ENCODE data around the gene NCAPG2. TPM values are rescaled to one million over a fixed set of nuclear protein-coding genes. Genes with fewer than 3 reads are reported as not detected.

Gene NCAPG2
- polyA plus RNA-seq, 2 of the 4 experiments (the other 2 are of a cell fraction) = 53.8 to 63.0 TPM

GRCh38 chr7:158737064-158737695, 32.6 kb upstream of the NCAPG2 start (continued):
- TF ChIP-seq MAZ (IDR thresholded peaks at IDR 0.05; ENCODE audit: borderline replicate concordance, low read depth, low read length) (no peak), CHD2 (IDR thresholded peaks at IDR 0.05; ENCODE audit: low read length, partially characterized antibody) (no peak)

GRCh38 chr7:158735935-158736334, 31.3 kb upstream of the NCAPG2 start:
- WGBS (ENCODE audit: missing lambda C conversion rate) = 87% methylated on average over 9 of the region's 12 CpGs
- DNase-seq (ENCODE audit: low read depth in 1 of 2, low spot score in 1 of 2) (no peak), ATAC-seq (no peak), FAIRE-seq (no peak)
- Histone ChIP-seq H3K4me3 (no peak overlapping the region), H3K9me3 (no peaks in the 10 kb centered on the region), H3K4me1 (peaks cover 14% of the 10 kb centered on the region), H3K27ac (no peak overlapping the region), H3K4me2 (no peak overlapping the region)
- CTCF ChIA-PET = interaction anchor here (0.5 to 1.5 kb wide), 4 partner anchors 9 to 117 kb away, joined by 3 to 4 read pairs (median 3); no protein-coding TSS in a partner anchor
- POLR2A ChIA-PET = no interaction called here
- TF ChIP-seq EP300 (IDR thresholded peaks at IDR 0.05) = no peak
- no peak for TF ChIP-seq RFX5 (IDR thresholded peaks at IDR 0.05)
- TF ChIP-seq RCOR1 (IDR thresholded peaks at IDR 0.05; ENCODE audit: low read depth, low read length) = no peak
- no peak for TF ChIP-seq HEYL (CRISPR knock-in tag; IDR thresholded peaks at IDR 0.05)
- TF ChIP-seq ESRRA (IDR thresholded peaks at IDR 0.05; ENCODE audit: borderline replicate concordance, low read length) = no peak
- no peak for TF ChIP-seq HDAC2 (IDR thresholded peaks at IDR 0.05)
- TF ChIP-seq ATOH8 (CRISPR knock-in tag; IDR thresholded peaks at IDR 0.05; ENCODE audit: low read depth) = no peak
- no peak for TF ChIP-seq JUN (IDR thresholded peaks at IDR 0.05)
- TF ChIP-seq POLR2A (IDR thresholded peaks at IDR 0.05; ENCODE audit: low read length) = no peak
- TF ChIP-seq CTCF (IDR thresholded peaks at IDR 0.05) = no peak
- TF ChIP-seq E2F6 (IDR thresholded peaks at IDR 0.05; ENCODE audit: borderline replicate concordance, low read depth) = no peak
- TF ChIP-seq ZSCAN20 (CRISPR knock-in tag; IDR thresholded peaks at IDR 0.05) = no peak
- no peak for TF ChIP-seq HOXB5 (CRISPR knock-in tag; IDR thresholded peaks at IDR 0.05)
- no peak for TF ChIP-seq RNF2 (IDR thresholded peaks at IDR 0.05; ENCODE audit: borderline replicate concordance, low read depth)

GRCh38 chr7:158734861-158735260, 30.3 kb upstream of the NCAPG2 start:
- WGBS (ENCODE audit: missing lambda C conversion rate) = 79% methylated on average over 6 of the region's 6 CpGs
- Histone ChIP-seq H3K4me1 (peaks cover 4% of the 10 kb centered on the region), H3K4me2 (no peak overlapping the region), H3K27ac (no peak overlapping the region; a peak in 1 of 6 replicates), H3K9me3 (no peaks in the 10 kb centered on the region), H3K4me3 (no peak overlapping the region)
- FAIRE-seq (no peak), ATAC-seq (no peak), DNase-seq (ENCODE audit: low read depth in 1 of 2, low spot score in 1 of 2) (no peak)
- no peak for TF ChIP-seq RAD21 (conservative IDR thresholded peaks at IDR 0.05 in 1 of 2, IDR thresholded peaks at IDR 0.05 in 1 of 2)
- TF ChIP-seq ATOH8 (CRISPR knock-in tag; IDR thresholded peaks at IDR 0.05; ENCODE audit: low read depth) = no peak
- TF ChIP-seq POLR2AphosphoS2 (conservative IDR thresholded peaks at IDR 0.05; ENCODE audit: low read length) = no peak
- TF ChIP-seq USF2 (IDR thresholded peaks at IDR 0.05) = no peak
- no peak for TF ChIP-seq RCOR1 (IDR thresholded peaks at IDR 0.05; ENCODE audit: low read depth, low read length)
- no peak for TF ChIP-seq FOSL2 (IDR thresholded peaks at IDR 0.05)
- peak; percentile 13; the same call in 1 of the 2 replicates for TF ChIP-seq FOSL2 (CRISPR knock-in tag; IDR thresholded peaks at IDR 0.05)
- no peak for TF ChIP-seq HDAC2 (IDR thresholded peaks at IDR 0.05)
- TF ChIP-seq EP300 (IDR thresholded peaks at IDR 0.05) = no peak
- ChIA-PET CTCF (interaction anchor here (1.3 kb wide), 1 partner anchor 95 kb away, joined by 3 read pairs; the partner anchor contains the start of gene ESYT2), POLR2A (no interaction called here)
